C4-2B (cell line): ENCODE measurements around the gene MND1.

Experiments
- CTCF ChIP-seq: fragments of 450-650 bp; conservative IDR thresholded peaks from 2 replicates; pipeline ENCODE4 v1.5.1; 2017; ENCODE audit warnings: mild to moderate bottlenecking
- ZFX ChIP-seq: fragments of 450-650 bp; IDR thresholded peaks from 2 replicates; pipeline ENCODE4 v1.6.1; 2017

DNA sequence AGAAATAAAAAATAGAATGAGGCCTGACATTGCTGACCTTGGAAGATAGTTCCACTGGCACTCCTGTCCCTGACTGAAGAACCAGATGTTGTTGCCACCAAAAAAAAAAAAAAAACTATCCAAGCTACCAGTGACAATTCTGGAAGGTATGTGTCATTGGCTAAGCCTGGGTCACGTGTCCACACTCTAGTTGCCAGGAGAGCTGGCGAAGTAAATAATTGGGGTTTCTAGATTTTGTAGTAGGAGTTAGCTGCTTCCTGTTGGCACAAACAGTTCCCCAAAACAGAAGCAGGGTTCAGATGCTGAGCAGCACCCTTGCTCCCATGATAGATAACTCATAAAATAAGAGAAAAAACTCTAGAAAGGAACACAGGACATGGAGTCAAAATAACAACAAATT lies 20.5 kb downstream of the MND1 start:
- TF ChIP-seq CTCF (no peak), ZFX (no peak)
